NOMO-1 treated with dmso at 0.1 percent for 144 hours (cell line): ENCODE data around the gene TMEM108.

ENCODE experiments used
- DNase-seq: peaks from one replicate; lab custom pipeline; 2025; ENCODE audit not compliant: unreplicated experiment; lab: John Stamatoyannopoulos, UW

TMEM108 gene

GRCh38 chr3:133408961-133409360 lies 370.8 kb downstream of the TMEM108 start:
- DNase-seq: no peak

GRCh38 chr3:133410191-133410892 lies 372.2 kb downstream of the TMEM108 start:
- DNase-seq: no peak

- DNase-seq: no peak
These were observed 374.3 kb downstream of the TMEM108 start for GRCh38 chr3:133412183-133413132.

- peak; percentile 29 for DNase-seq
These were observed 375.2 kb downstream of the TMEM108 start for GRCh38 chr3:133413161-133414020.

- DNase-seq: no peak
These were observed 375.8 kb downstream of the TMEM108 start for GRCh38 chr3:133414021-133414392.

GRCh38 chr3:133418361-133418760 lies 380.2 kb downstream of the TMEM108 start:
- no peak for DNase-seq

GRCh38 chr3:133419151-133419909 lies 381.1 kb downstream of the TMEM108 start:
- DNase-seq: no peak

GRCh38 chr3:133424937-133425869 lies 387.0 kb downstream of the TMEM108 start:
- DNase-seq: no peak

GRCh38 chr3:133425898-133426297 lies 387.7 kb downstream of the TMEM108 start:
- no peak for DNase-seq

- no peak for DNase-seq
These were observed 388.5 kb downstream of the TMEM108 start for GRCh38 chr3:133426721-133427120.

- no peak for DNase-seq
These were observed 390.4 kb downstream of the TMEM108 start for GRCh38 chr3:133428552-133428951.

GRCh38 chr3:133429063-133429462 lies 390.9 kb downstream of the TMEM108 start:
- no peak for DNase-seq

GRCh38 chr3:133439563-133439962 lies 401.4 kb downstream of the TMEM108 start:
- no peak for DNase-seq

- no peak for DNase-seq
These were observed 402.5 kb downstream of the TMEM108 start for GRCh38 chr3:133440652-133441051.

- no peak for DNase-seq
These were observed 403.7 kb downstream of the TMEM108 start for GRCh38 chr3:133441867-133442270.

GRCh38 chr3:133442518-133442917 lies 404.3 kb downstream of the TMEM108 start:
- DNase-seq: no peak

GRCh38 chr3:133443649-133444422 lies 405.6 kb downstream of the TMEM108 start:
- DNase-seq: no peak

GRCh38 chr3:133444423-133444774 lies 406.2 kb downstream of the TMEM108 start:
- DNase-seq: no peak

- no peak for DNase-seq
These were observed 406.9 kb downstream of the TMEM108 start for GRCh38 chr3:133445108-133445507.
